Esophagus muscularis mucosa (tissue), 4 donors: ENCODE data around the gene PARN.

Experiments used
- CTCF ChIP-seq, 3 experiments: fragments of 200-600 bp in 2 of 3; fragments of 450-650 bp in 1 of 3; sonication (generic) in 2 of 3; IDR thresholded peaks; one replicate each; pipeline ENCODE4 v1.5.1; 2017 to 2019; ENCODE audit warnings: antibody characterized with exemption in 3 of 3, mild to moderate bottlenecking in 2 of 3, moderate library complexity in 1 of 3
- EP300 ChIP-seq: sonication (generic); formaldehyde crosslinking; IDR thresholded peaks from one replicate; pipeline ENCODE4 v1.6.1; 2017; ENCODE audit warnings: antibody characterized with exemption
- POLR2A ChIP-seq: fragments of 450-650 bp; IDR thresholded peaks from one replicate; pipeline ENCODE4 v1.6.1; 2017; ENCODE audit warnings: antibody characterized with exemption, moderate library complexity, mild to moderate bottlenecking, low read depth
- POLR2AphosphoS5 ChIP-seq, 2 donors: sonication (generic); formaldehyde crosslinking; IDR thresholded peaks; one replicate each; pipeline ENCODE4 v1.6.1; 2017; ENCODE audit warnings: antibody characterized with exemption in 2 of 2

- TF ChIP-seq POLR2A (no peak), CTCF (IDR thresholded peaks at IDR 0.05) (no peak), EP300 (no peak), POLR2AphosphoS5 (IDR thresholded peaks at IDR 0.05) (no peak)
Observed at GRCh38 chr16:14392960-14393359, 237.1 kb downstream of the PARN start.
